Liver (tissue), 9 donors: ENCODE measurements around the gene FEV. TPM values are rescaled to one million over a fixed set of nuclear protein-coding genes. Genes with fewer than 3 reads are reported as not detected.

Experiments used
- DNase-seq: peaks from one replicate; pipeline ENCODE4 v3.0.0-alpha.2; 2017; ENCODE audit warnings: low spot score
- H3K27ac ChIP-seq, 2 donors: one replicate each; pipeline ENCODE4 v1.7.0; 2013; ENCODE audit warnings: inconsistent platforms in 2 of 2, low read length in 2 of 2, control low read depth in 1 of 2, low read depth in 1 of 2, mild to moderate bottlenecking in 1 of 2
- H3K27me3 ChIP-seq, 4 donors: one replicate each; pipeline versions ENCODE4 v1.6.1 to v1.7.0; 2013; ENCODE audit warnings: low read length in 3 of 4, inconsistent platforms in 1 of 4, mild to moderate bottlenecking in 1 of 4, moderate library complexity in 1 of 4; ENCODE audit not compliant: control insufficient read depth in 4 of 4, insufficient read depth in 4 of 4
- H3K36me3 ChIP-seq, 4 donors: one replicate each; pipeline versions ENCODE4 v1.6.1 to v1.7.0; 2013; ENCODE audit warnings: low read length in 3 of 4, mild to moderate bottlenecking in 3 of 4, low read depth in 1 of 4, moderate library complexity in 1 of 4; ENCODE audit not compliant: control insufficient read depth in 4 of 4, insufficient read depth in 3 of 4
- H3K4me1 ChIP-seq, 4 donors: one replicate each; pipeline versions ENCODE4 v1.6.1 to v1.7.0; 2013; ENCODE audit warnings: low read length in 3 of 4, mild to moderate bottlenecking in 3 of 4, moderate library complexity in 1 of 4; ENCODE audit not compliant: control insufficient read depth in 4 of 4, insufficient read depth in 4 of 4
- H3K4me3 ChIP-seq, 3 donors: one replicate each; pipeline versions ENCODE4 v1.6.1 to v1.7.0; 2013; ENCODE audit warnings: low read length in 3 of 3, control low read depth in 1 of 3, low read depth in 1 of 3, mild to moderate bottlenecking in 1 of 3
- H3K9ac ChIP-seq, 2 donors: one replicate each; pipeline ENCODE4 v1.7.0; 2013; ENCODE audit warnings: low read length in 2 of 2, mild to moderate bottlenecking in 2 of 2, moderate library complexity in 2 of 2, control low read depth in 1 of 2, low read depth in 1 of 2
- H3K9me3 ChIP-seq, 4 donors: one replicate each; pipeline versions ENCODE4 v1.6.1 to v1.7.0; 2013; ENCODE audit warnings: low read length in 3 of 4; ENCODE audit not compliant: control insufficient read depth in 4 of 4
- FOXA1 ChIP-seq: IDR thresholded peaks from 2 replicates; pipeline ENCODE4 v1.6.1; 2016; ENCODE audit warnings: antibody characterized with exemption
- GABPA ChIP-seq, 2 donors: IDR thresholded peaks in 1 of 2; conservative IDR thresholded peaks in 1 of 2; 2 replicates each; pipeline ENCODE4 v1.6.1; 2016; ENCODE audit warnings: antibody characterized with exemption in 2 of 2, mild to moderate bottlenecking in 1 of 2, moderate library complexity in 1 of 2
- HNF4A ChIP-seq, 2 donors: conservative IDR thresholded peaks; 2 replicates each; pipeline ENCODE4 v1.6.1; 2016; ENCODE audit warnings: antibody characterized with exemption in 2 of 2, mild to moderate bottlenecking in 2 of 2
- HNF4G ChIP-seq: IDR thresholded peaks from 2 replicates; pipeline ENCODE4 v1.6.1; 2016; ENCODE audit warnings: antibody characterized with exemption
- JUND ChIP-seq, 2 donors: IDR thresholded peaks; 2 replicates each; pipeline ENCODE4 v1.6.1; 2016; ENCODE audit warnings: antibody characterized with exemption in 2 of 2
- NR2F2 ChIP-seq: IDR thresholded peaks from 2 replicates; pipeline ENCODE4 v1.6.1; 2016; ENCODE audit warnings: antibody characterized with exemption
- RXRA ChIP-seq, 2 donors: IDR thresholded peaks; 2 replicates each; pipeline ENCODE4 v1.6.1; 2017 to 2018; ENCODE audit warnings: antibody characterized with exemption in 2 of 2, mild to moderate bottlenecking in 1 of 2
- TAF1 ChIP-seq: conservative IDR thresholded peaks from 2 replicates; pipeline ENCODE4 v1.6.1; 2016; ENCODE audit warnings: antibody characterized with exemption, mild to moderate bottlenecking
- YY1 ChIP-seq: IDR thresholded peaks from 2 replicates; pipeline ENCODE4 v1.6.1; 2016; ENCODE audit warnings: antibody characterized with exemption, mild to moderate bottlenecking
- WGBS: extraction: QIAGEN DNeasy Blood & Tissue Kit; methylation state at CpG from one replicate; pipeline ENCODE4 v1.1.7; 2013; 5-methylcytosine and 5-hydroxymethylcytosine counted together
- polyA plus RNA-seq, 2 donors: library from polyadenylated mRNA; stranded (reverse) in 1 of 2; unstranded in 1 of 2; fragments of 200-250 nt in 1 of 2; fragments of >200 nt in 1 of 2; fragmentation: Nextera tagmentation in 1 of 2; extraction: Ambion mirVana in 1 of 2; gene quantifications; one replicate each; pipeline versions ENCODE4 v1.2.1 to v1.2.3, GENCODE V29; 2013 to 2015
- total RNA-seq, 2 donors: library from RNA; depleted of rRNA; stranded (reverse); fragments of >200 nt; gene quantifications; one replicate each; pipeline ENCODE4 v1.2.3, GENCODE V29; 2014
- TF ChIP-seq, protein P1 (sequence below): IDR thresholded peaks from 2 replicates; pipeline ENCODE4 v1.6.1; 2016; ENCODE audit warnings: antibody characterized with exemption
- TF ChIP-seq, protein P2 (sequence below): IDR thresholded peaks from 2 replicates; pipeline ENCODE4 v1.6.1; 2016; ENCODE audit warnings: antibody characterized with exemption
- TF ChIP-seq, protein P3 (sequence below): IDR thresholded peaks from 2 replicates; pipeline ENCODE4 v1.6.1; 2016; ENCODE audit warnings: antibody characterized with exemption, mild to moderate bottlenecking
- donor health status: healthy.
- donor health status: healthy.
- donor health status: healthy.
- donor health status: healthy.
- donor health status: healthy.

Gene FEV
- total and polyA plus RNA-seq, 4 donors, result not detected

DNA sequence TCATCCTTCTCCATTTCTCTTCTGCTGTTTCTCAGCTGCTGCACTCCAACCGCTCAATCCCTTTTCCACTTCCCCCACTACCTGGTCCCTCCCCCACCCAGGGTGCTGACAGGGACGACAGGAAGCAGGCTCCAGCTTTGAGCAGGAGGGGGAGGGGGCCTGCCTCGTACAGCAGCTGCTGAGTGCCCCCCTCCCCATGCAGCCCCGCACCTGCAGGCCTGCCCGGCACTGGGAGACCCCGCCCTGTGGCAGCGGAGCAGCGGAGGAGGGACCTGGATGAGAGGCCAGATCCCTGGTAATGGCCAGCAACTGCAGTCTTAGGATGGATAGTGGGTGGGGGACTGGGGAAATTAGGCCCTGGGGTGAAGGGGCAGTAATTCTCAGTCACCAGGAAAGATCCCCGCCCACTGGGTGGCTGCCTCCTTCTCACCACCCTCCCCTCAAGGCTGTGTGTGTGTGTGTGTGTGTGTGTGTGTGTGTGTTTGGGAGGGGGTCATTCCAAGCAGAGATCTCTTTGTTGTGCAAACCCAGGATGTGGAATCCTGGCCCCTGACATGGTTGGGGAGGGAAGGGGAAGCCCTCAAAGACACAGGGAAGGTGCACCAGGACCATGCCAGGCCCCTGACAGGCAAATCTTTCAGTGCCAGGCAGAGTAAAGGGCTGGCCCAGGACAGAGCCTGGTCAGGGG, 15.0 kb upstream of the FEV start:
- WGBS, result 58% methylated on average over 9 of the region's 9 CpGs

DNA sequence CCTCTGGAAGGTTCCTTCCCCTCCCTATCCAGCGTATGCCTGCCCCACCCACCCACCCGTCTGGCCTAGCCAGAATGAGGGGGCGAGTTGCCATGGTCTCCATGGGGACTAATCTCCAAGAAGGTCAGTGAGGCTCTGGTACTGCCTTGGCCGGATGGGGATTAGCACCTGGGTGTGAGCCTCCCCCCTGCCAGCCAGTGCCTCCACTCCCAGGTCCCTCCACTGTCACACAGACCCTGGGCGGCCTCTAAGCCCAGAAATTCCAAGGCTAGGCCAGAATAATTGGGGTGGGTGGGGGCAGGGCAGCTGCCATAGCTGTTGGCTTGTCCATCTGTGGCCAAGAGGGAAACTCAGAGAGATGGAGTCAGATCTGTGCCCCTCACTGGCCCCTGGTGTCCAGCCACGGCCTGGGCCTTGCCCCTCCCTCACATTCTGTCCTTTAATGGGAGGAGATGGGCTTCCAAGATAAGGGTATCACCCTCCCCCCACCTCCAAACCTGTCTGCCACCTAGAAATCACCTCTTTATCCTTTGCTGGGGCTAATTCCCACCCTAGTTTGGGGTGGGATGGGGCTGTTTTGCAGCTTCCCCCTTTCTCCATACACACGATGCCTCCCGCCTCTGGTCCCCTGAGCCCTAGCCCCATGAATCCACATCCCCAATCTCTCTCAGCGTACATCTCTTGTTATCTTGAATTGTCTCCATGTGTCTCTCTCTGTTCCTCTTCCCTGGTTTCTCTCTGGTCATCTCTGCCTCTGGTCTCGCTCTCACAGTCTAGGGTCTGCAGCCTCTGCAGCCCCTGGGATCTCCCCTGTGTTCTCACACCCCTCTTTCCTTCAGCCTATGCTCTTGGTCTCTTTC, 14.3 kb upstream of the FEV start:
- Histone ChIP-seq H3K9me3 (no peaks in the 10 kb centered on the region), H3K4me3 (no peak overlapping the region), H3K36me3 (no peaks in the 10 kb centered on the region), H3K4me1 (peaks cover 7 to 49% (median 24%) of the 10 kb centered on the region in 4 donors), H3K27ac (no peak overlapping the region), H3K27me3 (peaks cover under 1 to 10% (median 3%) of the 10 kb centered on the region in 4 donors), H3K9ac (no peak overlapping the region)
- no peak for TF ChIP-seq RXRA (IDR thresholded peaks at IDR 0.05)
- no peak for TF ChIP-seq TAF1
- no peak for TF ChIP-seq NR2F2
- whole genome bisulfite sequencing, result 77% methylated on average over 10 of the region's 10 CpGs
- no peak for DNase-seq

More for the DNA sequence above, 15.0 kb upstream of the FEV start:
- DNase-seq, result no peak
- Histone ChIP-seq H3K27me3 (peaks cover 0 to 6% (median 2%) of the 10 kb centered on the region in 4 donors), H3K9me3 (no peaks in the 10 kb centered on the region), H3K9ac (no peak overlapping the region), H3K4me1 (peaks cover 7 to 49% (median 24%) of the 10 kb centered on the region in 4 donors), H3K27ac (no peak overlapping the region), H3K36me3 (no peaks in the 10 kb centered on the region), H3K4me3 (no peak overlapping the region)
- TF ChIP-seq GABPA (IDR thresholded peaks at IDR 0.05 in 1 of 2, conservative IDR thresholded peaks at IDR 0.05 in 1 of 2), result no peak
- no peak for TF ChIP-seq YY1
- TF ChIP-seq, protein P1, sequence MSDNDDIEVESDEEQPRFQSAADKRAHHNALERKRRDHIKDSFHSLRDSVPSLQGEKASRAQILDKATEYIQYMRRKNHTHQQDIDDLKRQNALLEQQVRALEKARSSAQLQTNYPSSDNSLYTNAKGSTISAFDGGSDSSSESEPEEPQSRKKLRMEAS, result no peak
- TF ChIP-seq TAF1, result no peak
- TF ChIP-seq RXRA (IDR thresholded peaks at IDR 0.05), result no peak
- no peak for TF ChIP-seq HNF4G
- TF ChIP-seq, protein P2, sequence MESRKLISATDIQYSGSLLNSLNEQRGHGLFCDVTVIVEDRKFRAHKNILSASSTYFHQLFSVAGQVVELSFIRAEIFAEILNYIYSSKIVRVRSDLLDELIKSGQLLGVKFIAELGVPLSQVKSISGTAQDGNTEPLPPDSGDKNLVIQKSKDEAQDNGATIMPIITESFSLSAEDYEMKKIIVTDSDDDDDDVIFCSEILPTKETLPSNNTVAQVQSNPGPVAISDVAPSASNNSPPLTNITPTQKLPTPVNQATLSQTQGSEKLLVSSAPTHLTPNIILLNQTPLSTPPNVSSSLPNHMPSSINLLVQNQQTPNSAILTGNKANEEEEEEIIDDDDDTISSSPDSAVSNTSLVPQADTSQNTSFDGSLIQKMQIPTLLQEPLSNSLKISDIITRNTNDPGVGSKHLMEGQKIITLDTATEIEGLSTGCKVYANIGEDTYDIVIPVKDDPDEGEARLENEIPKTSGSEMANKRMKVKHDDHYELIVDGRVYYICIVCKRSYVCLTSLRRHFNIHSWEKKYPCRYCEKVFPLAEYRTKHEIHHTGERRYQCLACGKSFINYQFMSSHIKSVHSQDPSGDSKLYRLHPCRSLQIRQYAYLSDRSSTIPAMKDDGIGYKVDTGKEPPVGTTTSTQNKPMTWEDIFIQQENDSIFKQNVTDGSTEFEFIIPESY, result no peak
- no peak for TF ChIP-seq FOXA1
- no peak for TF ChIP-seq HNF4A (conservative IDR thresholded peaks at IDR 0.05)

DNA sequence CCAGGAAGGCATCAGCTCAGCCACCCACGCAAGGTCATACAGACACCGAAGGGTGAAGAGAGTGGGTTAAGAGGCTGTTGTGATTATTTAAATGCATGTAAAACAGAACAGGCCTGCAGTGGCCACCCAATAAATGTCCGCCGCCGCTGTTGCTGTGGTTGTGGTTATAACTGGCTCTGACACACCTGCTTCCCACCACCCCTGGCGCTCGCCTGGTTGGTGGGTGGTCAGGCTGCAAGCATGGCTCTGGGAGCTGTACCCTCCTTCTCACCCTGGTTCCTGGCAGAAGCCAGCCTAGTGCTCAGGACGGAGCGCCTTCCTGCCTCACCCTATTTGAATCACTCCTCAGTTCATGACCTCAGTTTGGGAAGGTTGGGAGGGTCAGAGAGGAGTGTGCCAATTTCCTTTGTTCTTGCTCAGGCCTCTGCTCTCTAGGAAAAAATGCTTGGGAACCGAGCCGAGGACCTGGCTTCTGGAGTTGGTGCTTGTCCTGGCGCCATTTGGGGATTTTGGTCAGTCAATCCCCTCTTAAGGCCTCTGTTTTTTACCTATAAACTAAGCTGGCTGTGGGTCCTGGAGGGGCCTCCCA, 13.5 kb upstream of the FEV start:
- Histone ChIP-seq H3K36me3 (no peaks in the 10 kb centered on the region), H3K9ac (no peak overlapping the region), H3K27ac (no peak overlapping the region), H3K4me1 (peaks cover 8 to 54% (median 29%) of the 10 kb centered on the region in 4 donors), H3K4me3 (no peak overlapping the region), H3K27me3 (peaks cover 5 to 13% (median 6%) of the 10 kb centered on the region in 4 donors), H3K9me3 (no peaks in the 10 kb centered on the region)
- TF ChIP-seq JUND (IDR thresholded peaks at IDR 0.05) (no peak), HNF4A (conservative IDR thresholded peaks at IDR 0.05) (no peak)
- TF ChIP-seq, protein P3, sequence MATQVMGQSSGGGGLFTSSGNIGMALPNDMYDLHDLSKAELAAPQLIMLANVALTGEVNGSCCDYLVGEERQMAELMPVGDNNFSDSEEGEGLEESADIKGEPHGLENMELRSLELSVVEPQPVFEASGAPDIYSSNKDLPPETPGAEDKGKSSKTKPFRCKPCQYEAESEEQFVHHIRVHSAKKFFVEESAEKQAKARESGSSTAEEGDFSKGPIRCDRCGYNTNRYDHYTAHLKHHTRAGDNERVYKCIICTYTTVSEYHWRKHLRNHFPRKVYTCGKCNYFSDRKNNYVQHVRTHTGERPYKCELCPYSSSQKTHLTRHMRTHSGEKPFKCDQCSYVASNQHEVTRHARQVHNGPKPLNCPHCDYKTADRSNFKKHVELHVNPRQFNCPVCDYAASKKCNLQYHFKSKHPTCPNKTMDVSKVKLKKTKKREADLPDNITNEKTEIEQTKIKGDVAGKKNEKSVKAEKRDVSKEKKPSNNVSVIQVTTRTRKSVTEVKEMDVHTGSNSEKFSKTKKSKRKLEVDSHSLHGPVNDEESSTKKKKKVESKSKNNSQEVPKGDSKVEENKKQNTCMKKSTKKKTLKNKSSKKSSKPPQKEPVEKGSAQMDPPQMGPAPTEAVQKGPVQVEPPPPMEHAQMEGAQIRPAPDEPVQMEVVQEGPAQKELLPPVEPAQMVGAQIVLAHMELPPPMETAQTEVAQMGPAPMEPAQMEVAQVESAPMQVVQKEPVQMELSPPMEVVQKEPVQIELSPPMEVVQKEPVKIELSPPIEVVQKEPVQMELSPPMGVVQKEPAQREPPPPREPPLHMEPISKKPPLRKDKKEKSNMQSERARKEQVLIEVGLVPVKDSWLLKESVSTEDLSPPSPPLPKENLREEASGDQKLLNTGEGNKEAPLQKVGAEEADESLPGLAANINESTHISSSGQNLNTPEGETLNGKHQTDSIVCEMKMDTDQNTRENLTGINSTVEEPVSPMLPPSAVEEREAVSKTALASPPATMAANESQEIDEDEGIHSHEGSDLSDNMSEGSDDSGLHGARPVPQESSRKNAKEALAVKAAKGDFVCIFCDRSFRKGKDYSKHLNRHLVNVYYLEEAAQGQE, result no peak
- no peak for DNase-seq
- 75% methylated on average over 12 of the region's 12 CpGs for WGBS
